Trophoblast cell (in vitro differentiated cells and primary cell): ENCODE data around the gene MOB3C.

Experiments
- DNase-seq, 2 donors: peaks; one replicate each; pipeline ENCODE4 v3.0.0-alpha.2; 2016
- H2AFZ ChIP-seq: 2 replicates; pipeline ENCODE4 v1.6.1; 2013; ENCODE audit warnings: low read length, moderate library complexity, mild to moderate bottlenecking; ENCODE audit not compliant: insufficient read depth, poor library complexity
- H2AK5ac ChIP-seq: 2 replicates; pipeline ENCODE4 v1.6.1; 2013; ENCODE audit warnings: mild to moderate bottlenecking, low read length
- H2BK120ac ChIP-seq: 2 replicates; pipeline ENCODE4 v1.6.1; 2013; ENCODE audit warnings: low read length, mild to moderate bottlenecking, moderate library complexity; ENCODE audit not compliant: insufficient read depth, poor library complexity
- H2BK12ac ChIP-seq: 2 replicates; pipeline ENCODE4 v1.6.1; 2013; ENCODE audit warnings: mild to moderate bottlenecking, low read length, moderate library complexity
- H2BK5ac ChIP-seq: 2 replicates; pipeline ENCODE4 v1.6.1; 2013; ENCODE audit warnings: low read length, low read depth, moderate library complexity, mild to moderate bottlenecking; ENCODE audit not compliant: poor library complexity
- H3K14ac ChIP-seq: 2 replicates; pipeline ENCODE4 v1.6.1; 2013; ENCODE audit warnings: mild to moderate bottlenecking, low read length
- H3K18ac ChIP-seq: 2 replicates; pipeline ENCODE4 v1.6.1; 2013; ENCODE audit warnings: mild to moderate bottlenecking, low read length
- H3K23ac ChIP-seq: 2 replicates; pipeline ENCODE4 v1.6.1; 2013; ENCODE audit warnings: low read length
- H3K27ac ChIP-seq: 2 replicates; pipeline ENCODE4 v1.5.1; 2013; ENCODE audit warnings: low read depth, mild to moderate bottlenecking, inconsistent platforms, low read length, moderate library complexity
- H3K27me3 ChIP-seq: 2 replicates; pipeline ENCODE4 v1.6.1; 2013; ENCODE audit warnings: inconsistent platforms, mild to moderate bottlenecking, low read length, moderate library complexity; ENCODE audit not compliant: insufficient read depth
- H3K36me3 ChIP-seq, 2 experiments: 1 replicate in 1 of 2; 2 replicates in 1 of 2; pipeline ENCODE4 v1.6.1; 2013; ENCODE audit warnings: low read length in 2 of 2, mild to moderate bottlenecking in 2 of 2, moderate library complexity in 1 of 2; ENCODE audit not compliant: insufficient read depth in 2 of 2, control insufficient read depth in 1 of 2
- H3K4ac ChIP-seq: 2 replicates; pipeline ENCODE4 v1.6.1; 2013; ENCODE audit warnings: low read depth, mild to moderate bottlenecking, low read length, moderate library complexity
- H3K4me1 ChIP-seq, 2 experiments: 1 replicate in 1 of 2; 2 replicates in 1 of 2; pipeline ENCODE4 v1.6.1; 2013; ENCODE audit warnings: low read length in 2 of 2, mild to moderate bottlenecking in 2 of 2, moderate library complexity in 1 of 2; ENCODE audit not compliant: insufficient read depth in 2 of 2, control insufficient read depth in 1 of 2
- H3K4me2 ChIP-seq: 2 replicates; pipeline ENCODE4 v1.6.1; 2013; ENCODE audit warnings: inconsistent platforms, mild to moderate bottlenecking, low read length, moderate library complexity
- H3K4me3 ChIP-seq: 2 replicates; pipeline ENCODE4 v1.5.1; 2013; ENCODE audit warnings: mild to moderate bottlenecking, low read depth, low read length, inconsistent platforms
- H3K79me1 ChIP-seq: one replicate; pipeline ENCODE4 v1.6.1; 2013; ENCODE audit warnings: low read length
- H3K79me2 ChIP-seq: 2 replicates; pipeline ENCODE4 v1.6.1; 2013; ENCODE audit warnings: low read length, mild to moderate bottlenecking; ENCODE audit not compliant: control insufficient read depth, insufficient read depth, poor library complexity
- H3K9ac ChIP-seq: 2 replicates; pipeline ENCODE4 v1.6.1; 2013; ENCODE audit warnings: mild to moderate bottlenecking, low read length
- H3K9me3 ChIP-seq: 2 replicates; pipeline ENCODE4 v1.6.1; 2013; ENCODE audit warnings: low read depth, mild to moderate bottlenecking, control low read depth, inconsistent platforms, low read length; ENCODE audit not compliant: insufficient read depth
- H4K12ac ChIP-seq: 2 replicates; pipeline ENCODE4 v1.6.1; 2013; ENCODE audit warnings: low read depth, mild to moderate bottlenecking, low read length, moderate library complexity
- H4K8ac ChIP-seq: 2 replicates; pipeline ENCODE4 v1.6.1; 2013; ENCODE audit warnings: low read depth, mild to moderate bottlenecking, low read length, moderate library complexity
- H4K91ac ChIP-seq: one replicate; pipeline ENCODE4 v1.6.1; 2013; ENCODE audit warnings: low read depth, mild to moderate bottlenecking, low read length, moderate library complexity
- WGBS: extraction: QIAGEN DNeasy Blood & Tissue Kit; methylation state at CpG from one replicate; pipeline ENCODE4 v1.1.7; 2013; ENCODE audit warnings: missing lambda C conversion rate; ENCODE audit not compliant: insufficient read length, insufficient coverage; ENCODE audit errors: extremely low coverage; 5-methylcytosine and 5-hydroxymethylcytosine counted together

The MOB3C gene

GRCh38 chr1:46601257-46602007 lies 15.2 kb downstream of the MOB3C start:
- no peak overlapping the region for H4K12ac ChIP-seq
- no peak overlapping the region for H3K4me3 ChIP-seq
- no peaks in the 10 kb centered on the region for H3K27me3 ChIP-seq
- no peaks in the 10 kb centered on the region for H3K36me3 ChIP-seq
- peaks cover 2% of the 10 kb centered on the region for H3K9me3 ChIP-seq
- no peak overlapping the region for H2BK5ac ChIP-seq
- H3K4me1 ChIP-seq, result peaks cover 8 to 14% of the 10 kb centered on the region in 2 experiments
- no peak overlapping the region for H4K91ac ChIP-seq
- H3K27ac ChIP-seq, result no peak overlapping the region
- H3K4ac ChIP-seq, result no peak overlapping the region
- no peak for DNase-seq
- H2AFZ ChIP-seq, result no peak overlapping the region
- no peak overlapping the region for H3K9ac ChIP-seq
- H3K79me2 ChIP-seq, result peaks cover 3% of the 10 kb centered on the region
- no CpG with 5 or more reads among the region's 3 CpGs for WGBS
- H4K8ac ChIP-seq, result no peak overlapping the region
- H3K4me2 ChIP-seq, result no peak overlapping the region
- no peak overlapping the region for H2BK120ac ChIP-seq
- no peak overlapping the region for H2BK12ac ChIP-seq
- H2AK5ac ChIP-seq, result no peak overlapping the region
- no peak overlapping the region for H3K18ac ChIP-seq
- H3K23ac ChIP-seq, result no peak overlapping the region
- H3K79me1 ChIP-seq, result peaks cover 3% of the 10 kb centered on the region
- H3K14ac ChIP-seq, result no peak overlapping the region

GRCh38 chr1:46599059-46599970 lies 17.3 kb downstream of the MOB3C start:
- Histone ChIP-seq H3K4me3 (peak overlapping the region; percentile 29), H3K27ac (no peak overlapping the region), H4K91ac (no peak overlapping the region), H3K9me3 (peaks cover 2% of the 10 kb centered on the region), H3K18ac (no peak overlapping the region), H2AFZ (no peak overlapping the region), H2BK120ac (no peak overlapping the region), H3K79me2 (peaks cover 3% of the 10 kb centered on the region), H3K27me3 (no peaks in the 10 kb centered on the region), H3K4me2 (no peak overlapping the region), H3K4me1 (peaks cover 8 to 14% of the 10 kb centered on the region in 2 experiments), H3K23ac (no peak overlapping the region), H2BK12ac (no peak overlapping the region), H4K8ac (no peak overlapping the region), H3K79me1 (peaks cover 3% of the 10 kb centered on the region), H4K12ac (no peak overlapping the region), H2AK5ac (no peak overlapping the region), H3K36me3 (peaks cover 0 to 4% of the 10 kb centered on the region in 2 experiments), H3K4ac (no peak overlapping the region), H3K9ac (no peak overlapping the region), H3K14ac (no peak overlapping the region), H2BK5ac (no peak overlapping the region)
- 100% methylated on average over 1 of the region's 9 CpGs for WGBS
- no peak for DNase-seq

- no peak overlapping the region for H3K4ac ChIP-seq
- no peak overlapping the region for H4K8ac ChIP-seq
- no peak overlapping the region for H2BK5ac ChIP-seq
- no peak overlapping the region for H2BK12ac ChIP-seq
- no peaks in the 10 kb centered on the region for H3K79me2 ChIP-seq
- H4K12ac ChIP-seq, result no peak overlapping the region
- H3K9me3 ChIP-seq, result no peaks in the 10 kb centered on the region
- no peaks in the 10 kb centered on the region for H3K79me1 ChIP-seq
- H3K4me1 ChIP-seq, result peaks cover 0 to 6% of the 10 kb centered on the region in 2 experiments
- WGBS, result no CpG with 5 or more reads among the region's 3 CpGs
- no peak overlapping the region for H4K91ac ChIP-seq
- no peak overlapping the region for H3K14ac ChIP-seq
- H3K36me3 ChIP-seq, result peaks cover 11% of the 10 kb centered on the region in 2 experiments
- H2AK5ac ChIP-seq, result no peak overlapping the region
- no peak overlapping the region for H3K9ac ChIP-seq
- H2AFZ ChIP-seq, result no peak overlapping the region
- no peak overlapping the region for H3K23ac ChIP-seq
- no peak overlapping the region for H3K4me2 ChIP-seq
- H3K27ac ChIP-seq, result peak overlapping the region; percentile 49
- H3K18ac ChIP-seq, result no peak overlapping the region
- peak; percentile 55 to 81 for DNase-seq
- no peak overlapping the region for H2BK120ac ChIP-seq
- H3K4me3 ChIP-seq, result no peak overlapping the region
- no peaks in the 10 kb centered on the region for H3K27me3 ChIP-seq
Observed at GRCh38 chr1:46596846-46597245, 19.8 kb downstream of the MOB3C start.

GRCh38 chr1:46596036-46596435 lies 20.6 kb downstream of the MOB3C start:
- H3K36me3 ChIP-seq, result peaks cover 14 to 17% of the 10 kb centered on the region in 2 experiments
- H4K12ac ChIP-seq, result no peak overlapping the region
- H3K23ac ChIP-seq, result no peak overlapping the region
- H2BK12ac ChIP-seq, result no peak overlapping the region
- no peak for DNase-seq
- no peak overlapping the region for H2AK5ac ChIP-seq
- H2AFZ ChIP-seq, result no peak overlapping the region
- no peak overlapping the region for H3K18ac ChIP-seq
- no peaks in the 10 kb centered on the region for H3K27me3 ChIP-seq
- H4K91ac ChIP-seq, result no peak overlapping the region
- no peak overlapping the region for H2BK5ac ChIP-seq
- WGBS, result no CpG with 5 or more reads among the region's 1 CpG
- H3K14ac ChIP-seq, result no peak overlapping the region
- H3K9me3 ChIP-seq, result no peaks in the 10 kb centered on the region
- H3K79me2 ChIP-seq, result no peaks in the 10 kb centered on the region
- H2BK120ac ChIP-seq, result no peak overlapping the region
- H3K9ac ChIP-seq, result no peak overlapping the region
- H3K4me2 ChIP-seq, result no peak overlapping the region
- peaks cover 0 to 6% of the 10 kb centered on the region in 2 experiments for H3K4me1 ChIP-seq
- H4K8ac ChIP-seq, result no peak overlapping the region
- H3K4ac ChIP-seq, result no peak overlapping the region
- no peaks in the 10 kb centered on the region for H3K79me1 ChIP-seq
- no peak overlapping the region for H3K4me3 ChIP-seq
- H3K27ac ChIP-seq, result no peak overlapping the region
